ENCODE data around the gene UMOD.

UMOD gene

DNA sequence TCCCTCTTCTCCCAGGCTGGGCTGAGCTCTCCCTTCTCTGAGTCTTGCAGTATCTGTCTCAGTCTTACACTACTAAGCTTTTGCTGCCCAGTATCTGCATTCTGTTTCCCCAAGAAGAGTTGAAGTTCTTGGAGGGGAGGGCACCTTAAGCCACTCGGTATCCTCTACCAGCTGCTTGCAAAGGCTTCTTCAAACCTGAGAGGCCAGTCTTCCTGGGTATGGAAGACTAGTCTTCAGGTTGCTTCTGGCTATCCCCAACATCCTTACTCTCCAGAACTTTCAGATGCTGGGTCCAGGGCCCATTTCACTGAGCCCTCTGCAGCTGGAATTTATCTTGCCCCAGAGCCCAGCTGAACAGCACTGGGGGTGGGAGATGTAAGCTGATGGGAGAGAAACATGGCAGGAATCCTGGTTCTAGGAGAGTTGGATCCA is 45.3 kb downstream of the UMOD start:
- Histone ChIP-seq H2AFZ (ENCODE audit: low read length) (no peak overlapping the region), H3K9ac (ENCODE audit: low read depth, low read length, poor library complexity, severe bottlenecking) (no peak overlapping the region), H3K9me3 (ENCODE audit: insufficient read depth, low read depth, low read length) (0 out of 2 replicates have a peak, but pooled peaks cover 3% of the 10 kb centered on the region), H3K9me2 (replicated peaks; ENCODE audit: low read depth, low read length) (no peaks in the 10 kb centered on the region), H3F3A (ENCODE audit: low read depth) (no peaks in the 10 kb centered on the region), H3K4me2 (ENCODE audit: low read depth, low read length, poor library complexity, severe bottlenecking) (no peak overlapping the region), H4K20me1 (ENCODE audit: insufficient read depth, low read length, poor library complexity, severe bottlenecking) (no peaks in the 10 kb centered on the region), H3K27me3 (ENCODE audit: insufficient read depth, low read length, poor library complexity, severe bottlenecking) (no peaks in the 10 kb centered on the region), H3K4me3 (ENCODE audit: low read length, poor library complexity, severe bottlenecking) (no peak overlapping the region), H3K36me3 (ENCODE audit: insufficient read depth, low read length) (no peaks in the 10 kb centered on the region), H3K4me1 (ENCODE audit: insufficient read depth, low read length, poor library complexity, severe bottlenecking) (no peaks in the 10 kb centered on the region), H3K79me2 (ENCODE audit: insufficient read depth, low read length) (no peaks in the 10 kb centered on the region)
- TF ChIP-seq, protein P1, sequence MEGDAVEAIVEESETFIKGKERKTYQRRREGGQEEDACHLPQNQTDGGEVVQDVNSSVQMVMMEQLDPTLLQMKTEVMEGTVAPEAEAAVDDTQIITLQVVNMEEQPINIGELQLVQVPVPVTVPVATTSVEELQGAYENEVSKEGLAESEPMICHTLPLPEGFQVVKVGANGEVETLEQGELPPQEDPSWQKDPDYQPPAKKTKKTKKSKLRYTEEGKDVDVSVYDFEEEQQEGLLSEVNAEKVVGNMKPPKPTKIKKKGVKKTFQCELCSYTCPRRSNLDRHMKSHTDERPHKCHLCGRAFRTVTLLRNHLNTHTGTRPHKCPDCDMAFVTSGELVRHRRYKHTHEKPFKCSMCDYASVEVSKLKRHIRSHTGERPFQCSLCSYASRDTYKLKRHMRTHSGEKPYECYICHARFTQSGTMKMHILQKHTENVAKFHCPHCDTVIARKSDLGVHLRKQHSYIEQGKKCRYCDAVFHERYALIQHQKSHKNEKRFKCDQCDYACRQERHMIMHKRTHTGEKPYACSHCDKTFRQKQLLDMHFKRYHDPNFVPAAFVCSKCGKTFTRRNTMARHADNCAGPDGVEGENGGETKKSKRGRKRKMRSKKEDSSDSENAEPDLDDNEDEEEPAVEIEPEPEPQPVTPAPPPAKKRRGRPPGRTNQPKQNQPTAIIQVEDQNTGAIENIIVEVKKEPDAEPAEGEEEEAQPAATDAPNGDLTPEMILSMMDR (conservative IDR thresholded peaks at IDR 0.05; ENCODE audit: low read length), result no peak
- no peak for TF ChIP-seq EZH2phosphoT487 (IDR thresholded peaks at IDR 0.05; ENCODE audit: borderline replicate concordance)

DNA sequence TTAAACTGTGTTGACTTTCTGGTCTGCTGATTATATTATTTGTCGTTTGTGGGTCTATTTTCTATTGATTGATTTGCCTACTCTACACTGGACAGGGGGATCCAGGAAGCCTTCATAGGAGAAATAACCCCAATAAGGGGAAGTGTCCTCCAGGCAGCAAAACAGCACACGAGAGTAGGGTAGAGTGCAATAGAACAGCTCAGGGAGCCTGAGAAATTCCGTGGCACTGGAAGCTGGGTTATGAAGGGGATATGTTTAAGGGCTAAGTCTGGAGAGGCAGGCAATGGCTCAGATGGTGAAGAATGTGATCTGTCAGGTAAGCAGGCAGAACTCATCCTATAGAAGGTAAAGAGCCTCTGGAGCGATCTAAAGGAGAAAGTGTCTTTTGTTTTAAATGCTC is 46.1 kb downstream of the UMOD start:
- Histone ChIP-seq H3K9me2 (replicated peaks; ENCODE audit: low read depth, low read length) (no peaks in the 10 kb centered on the region), H3K4me1 (ENCODE audit: insufficient read depth, low read length, poor library complexity, severe bottlenecking) (no peaks in the 10 kb centered on the region), H3F3A (ENCODE audit: low read depth) (no peaks in the 10 kb centered on the region), H2AFZ (ENCODE audit: low read length) (no peak overlapping the region), H4K20me1 (ENCODE audit: insufficient read depth, low read length, poor library complexity, severe bottlenecking) (no peaks in the 10 kb centered on the region), H3K9ac (ENCODE audit: low read depth, low read length, poor library complexity, severe bottlenecking) (no peak overlapping the region), H3K27me3 (ENCODE audit: insufficient read depth, low read length, poor library complexity, severe bottlenecking) (no peaks in the 10 kb centered on the region), H3K4me3 (ENCODE audit: low read length, poor library complexity, severe bottlenecking) (no peak overlapping the region), H3K79me2 (ENCODE audit: insufficient read depth, low read length) (no peaks in the 10 kb centered on the region), H3K9me3 (ENCODE audit: insufficient read depth, low read depth, low read length) (0 out of 2 replicates have a peak, but pooled peaks cover 2% of the 10 kb centered on the region), H3K4me2 (ENCODE audit: low read depth, low read length, poor library complexity, severe bottlenecking) (no peak overlapping the region), H3K36me3 (ENCODE audit: insufficient read depth, low read length) (no peaks in the 10 kb centered on the region)
- TF ChIP-seq, protein P1 (conservative IDR thresholded peaks at IDR 0.05; ENCODE audit: low read length), result no peak
- no peak for TF ChIP-seq EZH2phosphoT487 (IDR thresholded peaks at IDR 0.05; ENCODE audit: borderline replicate concordance)

- Histone ChIP-seq H2AFZ (ENCODE audit: low read length) (no peak overlapping the region), H3K9me2 (replicated peaks; ENCODE audit: low read depth, low read length) (no peaks in the 10 kb centered on the region), H4K20me1 (ENCODE audit: insufficient read depth, low read length, poor library complexity, severe bottlenecking) (no peaks in the 10 kb centered on the region), H3F3A (ENCODE audit: low read depth) (no peaks in the 10 kb centered on the region), H3K4me2 (ENCODE audit: low read depth, low read length, poor library complexity, severe bottlenecking) (no peak overlapping the region), H3K36me3 (ENCODE audit: insufficient read depth, low read length) (no peaks in the 10 kb centered on the region), H3K9me3 (ENCODE audit: insufficient read depth, low read depth, low read length) (no peaks in the 10 kb centered on the region), H3K4me1 (ENCODE audit: insufficient read depth, low read length, poor library complexity, severe bottlenecking) (no peaks in the 10 kb centered on the region), H3K4me3 (ENCODE audit: low read length, poor library complexity, severe bottlenecking) (no peak overlapping the region), H3K79me2 (ENCODE audit: insufficient read depth, low read length) (no peaks in the 10 kb centered on the region), H3K27me3 (ENCODE audit: insufficient read depth, low read length, poor library complexity, severe bottlenecking) (no peaks in the 10 kb centered on the region), H3K9ac (ENCODE audit: low read depth, low read length, poor library complexity, severe bottlenecking) (no peak overlapping the region)
- TF ChIP-seq, protein P1 (conservative IDR thresholded peaks at IDR 0.05; ENCODE audit: low read length), result no peak
- no peak for TF ChIP-seq EZH2phosphoT487 (IDR thresholded peaks at IDR 0.05; ENCODE audit: borderline replicate concordance)
These were observed 49.5 kb downstream of the UMOD start for GRCh38 chr16:20303012-20303411.

Data from Loucy (cell line).